ENCODE data around the gene CAV3.

The CAV3 gene

GRCh38 chr3:8727605-8728512 is 5.7 kb upstream of the CAV3 start:
- Mint-ChIP-seq H3K27ac (no peak overlapping the region), H3K4me3 (no peak overlapping the region), H3K4me1 (ENCODE audit: low read depth) (no peaks in the 10 kb centered on the region), H3K27me3 (peaks cover 3% of the 10 kb centered on the region), H3K9me3 (peaks cover 4% of the 10 kb centered on the region), H3K36me3 (ENCODE audit: low read depth) (no peaks in the 10 kb centered on the region)

- Mint-ChIP-seq H3K9me3 (peaks cover under 1% of the 10 kb centered on the region), H3K4me3 (no peak overlapping the region), H3K27me3 (peaks cover 3% of the 10 kb centered on the region), H3K4me1 (ENCODE audit: low read depth) (no peaks in the 10 kb centered on the region), H3K36me3 (ENCODE audit: low read depth) (no peaks in the 10 kb centered on the region), H3K27ac (no peak overlapping the region)
These were observed 4.1 kb upstream of the CAV3 start for GRCh38 chr3:8729479-8729878.

GRCh38 chr3:8730656-8731055 is 2.9 kb upstream of the CAV3 start:
- H3K27ac Mint-ChIP-seq = no peak overlapping the region
- no peaks in the 10 kb centered on the region for H3K4me1 Mint-ChIP-seq (ENCODE audit: low read depth)
- H3K36me3 Mint-ChIP-seq (ENCODE audit: low read depth) = no peaks in the 10 kb centered on the region
- peaks cover 3% of the 10 kb centered on the region for H3K27me3 Mint-ChIP-seq
- H3K9me3 Mint-ChIP-seq = no peaks in the 10 kb centered on the region
- no peak overlapping the region for H3K4me3 Mint-ChIP-seq

DNA sequence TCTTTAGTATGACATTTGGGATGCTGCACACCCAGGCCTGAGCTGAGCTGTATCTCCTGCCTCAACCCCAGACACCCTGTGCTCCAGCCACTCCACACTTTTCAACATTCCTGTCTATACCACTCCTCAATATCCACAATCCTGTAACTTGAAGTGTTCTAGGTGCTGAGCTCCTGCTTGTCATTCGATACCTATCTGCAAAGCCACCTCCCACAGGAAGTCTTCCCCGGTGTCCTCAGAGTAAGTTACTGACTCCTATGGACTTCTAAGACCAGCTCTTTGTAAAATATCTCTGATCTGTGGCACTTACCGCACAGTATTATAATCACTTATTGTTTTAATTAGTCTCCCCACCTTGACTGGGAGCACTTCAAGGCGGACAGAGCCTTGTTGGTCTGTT is 1.2 kb upstream of the CAV3 start:
- H3K27me3 Mint-ChIP-seq = peaks cover 4% of the 10 kb centered on the region
- H3K27ac Mint-ChIP-seq = no peak overlapping the region
- no peaks in the 10 kb centered on the region for H3K4me1 Mint-ChIP-seq (ENCODE audit: low read depth)
- no peaks in the 10 kb centered on the region for H3K36me3 Mint-ChIP-seq (ENCODE audit: low read depth)
- no peaks in the 10 kb centered on the region for H3K9me3 Mint-ChIP-seq
- H3K4me3 Mint-ChIP-seq = no peak overlapping the region

DNA sequence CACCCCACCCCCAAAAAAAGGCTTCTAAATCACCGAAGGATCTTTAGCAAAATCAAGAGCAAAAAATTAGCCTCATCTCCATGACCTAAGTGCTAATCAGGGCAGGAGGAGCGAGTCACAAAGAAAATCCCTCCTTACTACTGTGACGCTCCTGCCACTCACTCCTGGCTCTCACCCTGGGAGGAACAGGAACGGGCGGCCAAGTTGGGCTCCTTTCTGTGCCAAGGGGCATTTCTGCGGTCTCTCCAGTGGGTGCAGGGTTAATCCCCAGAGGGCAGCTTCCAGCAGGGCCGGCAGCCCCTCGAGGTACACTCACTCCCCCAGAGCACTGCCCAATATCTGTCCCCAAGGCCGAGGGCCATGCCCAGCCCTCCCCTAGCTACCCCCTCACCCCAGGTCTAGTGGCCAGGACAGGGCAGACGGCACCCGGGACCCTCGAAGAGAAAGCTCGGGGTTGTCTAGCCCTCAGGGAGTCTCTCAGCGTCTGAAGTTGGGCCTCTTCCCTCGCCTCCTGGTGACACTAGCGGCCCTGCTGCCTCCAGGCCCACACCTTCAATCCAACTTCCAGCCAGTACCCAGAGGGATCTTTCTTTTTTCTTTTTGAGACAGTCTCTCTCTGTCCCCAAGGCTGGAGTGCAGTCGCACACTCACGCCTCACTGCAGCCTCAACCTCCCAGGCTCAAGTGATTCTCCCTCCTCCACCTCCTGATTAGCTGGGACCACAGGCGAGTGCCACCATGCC is 706 bp downstream of the CAV3 start:
- Mint-ChIP-seq H3K4me1 (ENCODE audit: low read depth) (no peaks in the 10 kb centered on the region), H3K27ac (no peak overlapping the region), H3K27me3 (peaks cover 12% of the 10 kb centered on the region), H3K36me3 (ENCODE audit: low read depth) (no peaks in the 10 kb centered on the region), H3K4me3 (no peak overlapping the region), H3K9me3 (no peaks in the 10 kb centered on the region)

DNA sequence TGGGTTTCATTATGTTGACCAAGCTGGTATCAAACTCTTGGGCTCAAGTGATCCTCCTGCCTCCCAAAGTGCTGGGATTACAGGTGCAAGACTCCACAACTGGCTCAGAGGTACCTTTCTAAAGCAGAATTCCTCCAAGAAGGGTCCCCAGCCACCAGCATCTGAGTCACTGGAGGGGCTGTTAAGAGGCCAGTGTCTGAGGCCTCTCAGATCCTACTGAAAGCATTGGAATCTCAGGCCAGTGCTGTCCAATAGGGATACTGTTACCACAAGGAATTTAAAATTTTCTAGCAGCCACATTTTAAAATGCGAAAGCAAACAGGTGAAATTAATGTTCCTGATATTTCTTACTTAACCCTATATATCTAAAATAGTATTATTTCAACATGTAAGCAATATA is 1.3 kb downstream of the CAV3 start:
- no peaks in the 10 kb centered on the region for H3K36me3 Mint-ChIP-seq (ENCODE audit: low read depth)
- H3K9me3 Mint-ChIP-seq = no peaks in the 10 kb centered on the region
- H3K4me1 Mint-ChIP-seq (ENCODE audit: low read depth) = no peaks in the 10 kb centered on the region
- H3K4me3 Mint-ChIP-seq = no peak overlapping the region
- H3K27ac Mint-ChIP-seq = no peak overlapping the region
- peaks cover 12% of the 10 kb centered on the region for H3K27me3 Mint-ChIP-seq

GRCh38 chr3:8736436-8736835 is 2.8 kb downstream of the CAV3 start:
- Mint-ChIP-seq H3K27ac (no peak overlapping the region), H3K9me3 (no peaks in the 10 kb centered on the region), H3K36me3 (ENCODE audit: low read depth) (no peaks in the 10 kb centered on the region), H3K4me3 (no peak overlapping the region), H3K4me1 (ENCODE audit: low read depth) (no peaks in the 10 kb centered on the region), H3K27me3 (peaks cover 14% of the 10 kb centered on the region)

DNA sequence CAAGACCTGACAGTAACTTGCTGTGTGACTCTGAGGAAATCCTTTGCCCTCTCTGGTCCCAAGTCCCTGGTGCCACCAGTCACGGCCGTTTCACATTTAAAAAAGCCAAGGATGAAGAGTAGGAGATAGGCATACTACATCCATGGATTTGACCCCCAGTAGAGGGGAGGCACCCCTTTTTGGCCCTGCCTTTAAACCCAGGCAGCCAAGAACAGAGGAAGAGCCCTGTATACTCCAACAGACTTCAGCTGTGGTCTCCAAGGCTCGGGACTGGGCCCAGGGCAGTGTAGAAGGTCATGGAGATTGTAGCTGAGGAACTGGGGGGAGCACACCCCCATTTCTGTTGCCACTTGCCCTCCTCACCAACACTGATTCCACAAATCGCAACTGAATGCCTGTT is 3.7 kb downstream of the CAV3 start:
- H3K27ac Mint-ChIP-seq = no peak overlapping the region
- no peaks in the 10 kb centered on the region for H3K9me3 Mint-ChIP-seq
- H3K36me3 Mint-ChIP-seq (ENCODE audit: low read depth) = no peaks in the 10 kb centered on the region
- peaks cover 21% of the 10 kb centered on the region for H3K27me3 Mint-ChIP-seq
- no peaks in the 10 kb centered on the region for H3K4me1 Mint-ChIP-seq (ENCODE audit: low read depth)
- H3K4me3 Mint-ChIP-seq = no peak overlapping the region

DNA sequence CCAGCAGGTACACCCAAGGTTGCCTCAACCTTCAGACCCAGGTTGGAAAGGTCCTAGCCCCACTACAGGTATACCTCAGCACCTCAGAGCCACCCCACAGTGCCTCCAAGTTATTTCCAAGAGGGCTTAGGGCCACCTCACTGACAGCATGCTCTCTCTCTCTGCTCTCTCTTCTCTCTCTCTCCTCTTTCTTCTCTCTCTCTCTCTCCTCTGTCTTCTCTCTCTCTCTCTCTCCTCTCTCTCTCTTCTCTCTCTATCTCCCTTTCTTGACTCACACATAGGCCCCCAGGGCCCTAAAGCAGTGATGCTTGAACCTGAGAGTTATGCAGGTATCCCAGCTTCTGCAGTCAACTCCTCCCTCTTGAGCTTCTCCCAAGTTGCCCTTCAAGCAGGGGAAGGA is 4.2 kb downstream of the CAV3 start:
- Mint-ChIP-seq H3K4me1 (ENCODE audit: low read depth) (no peaks in the 10 kb centered on the region), H3K9me3 (no peaks in the 10 kb centered on the region), H3K27ac (no peak overlapping the region), H3K36me3 (ENCODE audit: low read depth) (no peaks in the 10 kb centered on the region), H3K27me3 (peaks cover 21% of the 10 kb centered on the region), H3K4me3 (no peak overlapping the region)

GRCh38 chr3:8738639-8739038 is 5.0 kb downstream of the CAV3 start:
- no peaks in the 10 kb centered on the region for H3K9me3 Mint-ChIP-seq
- H3K27me3 Mint-ChIP-seq = peaks cover 21% of the 10 kb centered on the region
- no peak overlapping the region for H3K27ac Mint-ChIP-seq
- H3K36me3 Mint-ChIP-seq (ENCODE audit: low read depth) = no peaks in the 10 kb centered on the region
- H3K4me1 Mint-ChIP-seq (ENCODE audit: low read depth) = no peaks in the 10 kb centered on the region
- H3K4me3 Mint-ChIP-seq = no peak overlapping the region

GRCh38 chr3:8739757-8740504 is 6.3 kb downstream of the CAV3 start:
- Mint-ChIP-seq H3K36me3 (ENCODE audit: low read depth) (no peaks in the 10 kb centered on the region), H3K9me3 (no peaks in the 10 kb centered on the region), H3K27me3 (peaks cover 21% of the 10 kb centered on the region), H3K4me3 (no peak overlapping the region), H3K27ac (no peak overlapping the region), H3K4me1 (ENCODE audit: low read depth) (no peaks in the 10 kb centered on the region)

DNA sequence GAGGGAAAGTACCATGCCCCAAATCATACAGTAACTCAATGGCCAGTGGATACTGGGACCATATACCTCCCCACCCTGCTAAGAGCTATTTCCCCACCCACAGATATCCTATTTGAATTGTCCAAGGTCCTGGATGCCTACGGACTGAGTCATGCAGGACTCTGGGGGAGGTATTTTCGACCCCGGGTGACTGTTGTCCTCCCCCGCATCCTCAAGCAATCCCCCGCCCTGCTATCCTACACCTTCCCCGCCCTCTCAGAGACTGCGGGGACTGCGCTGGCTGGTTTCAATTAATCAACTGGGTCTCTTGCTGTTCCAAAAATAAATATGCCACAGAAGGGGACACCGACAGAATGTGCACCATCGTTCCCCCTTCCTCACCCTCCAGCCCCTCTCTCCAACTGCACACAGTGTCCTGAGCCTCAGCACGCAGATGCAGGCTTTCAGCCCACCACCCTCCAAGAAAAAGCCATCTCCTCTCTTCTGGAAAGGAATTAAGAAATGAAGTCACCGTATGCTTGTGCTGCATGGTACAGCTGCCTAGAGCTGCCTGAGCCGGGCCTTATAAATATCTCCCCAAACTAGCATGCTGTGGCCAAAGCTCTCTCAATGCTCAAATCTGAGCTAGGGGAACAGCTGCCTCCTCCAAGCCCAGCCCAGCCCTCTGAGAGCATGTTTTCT is 8.1 kb downstream of the CAV3 start:
- Mint-ChIP-seq H3K9me3 (no peaks in the 10 kb centered on the region), H3K4me3 (no peak overlapping the region), H3K36me3 (ENCODE audit: low read depth) (no peaks in the 10 kb centered on the region), H3K27ac (no peak overlapping the region), H3K27me3 (peaks cover 21% of the 10 kb centered on the region), H3K4me1 (ENCODE audit: low read depth) (no peaks in the 10 kb centered on the region)

- Mint-ChIP-seq H3K9me3 (no peaks in the 10 kb centered on the region), H3K27ac (no peak overlapping the region), H3K4me3 (no peak overlapping the region), H3K27me3 (peaks cover 14% of the 10 kb centered on the region), H3K4me1 (ENCODE audit: low read depth) (no peaks in the 10 kb centered on the region), H3K36me3 (ENCODE audit: low read depth) (no peaks in the 10 kb centered on the region)
These were observed 9.5 kb downstream of the CAV3 start for GRCh38 chr3:8743021-8743601.

GRCh38 chr3:8743911-8744310 is 10.3 kb downstream of the CAV3 start:
- Mint-ChIP-seq H3K4me3 (no peak overlapping the region), H3K27me3 (peaks cover 10% of the 10 kb centered on the region), H3K4me1 (ENCODE audit: low read depth) (no peaks in the 10 kb centered on the region), H3K9me3 (no peaks in the 10 kb centered on the region), H3K27ac (no peak overlapping the region), H3K36me3 (ENCODE audit: low read depth) (no peaks in the 10 kb centered on the region)
